Hepatocyte (in vitro differentiated cells): ENCODE measurements around the gene CACNA2D4.

Experiments used
- CTCF ChIP-seq: fragments of 200-600 bp; sonication (generic); IDR thresholded peaks from 2 replicates; pipeline ENCODE4 v1.5.1; 2016; ENCODE audit warnings: antibody characterized with exemption, mild to moderate bottlenecking; ENCODE audit not compliant: poor library complexity
- EZH2 ChIP-seq: fragments of 200-600 bp; sonication (generic); IDR thresholded peaks from 2 replicates; pipeline ENCODE4 v1.6.1; 2016; ENCODE audit warnings: antibody characterized with exemption, mild to moderate bottlenecking, borderline replicate concordance

GRCh38 chr12:1758887-1759286 lies 159.6 kb downstream of the CACNA2D4 start:
- TF ChIP-seq CTCF (no peak), EZH2 (no peak)
